ENCODE measurements around the gene CLDN2.
"Not testable (repeated sequence)": the region's sequence is repeated elsewhere in the genome, so short reads cannot be mapped to it uniquely, and the experiment has no call there.

The CLDN2 gene

GRCh38 chrX:106966547-106966946 is 46.3 kb downstream of the CLDN2 start:
- not testable (repeated sequence) for DNase-seq

- no peak for DNase-seq
Observed at GRCh38 chrX:106972896-106973295, 52.7 kb downstream of the CLDN2 start.

GRCh38 chrX:106973433-106974149 is 53.4 kb downstream of the CLDN2 start:
- DNase-seq: no peak

- DNase-seq: no peak
Observed at GRCh38 chrX:106976416-106976815, 56.2 kb downstream of the CLDN2 start.

Measured in hematopoietic multipotent progenitor cell treated with erythropoietin and hydrocortisone succinate and interleukin-3 and kit ligand, for 6 days (in vitro differentiated cells).